NCI-H2227 treated with DMSO at 0.1 percent for 48 hours (cell line): ENCODE results near the gene AACS.
"Not testable (repeated sequence)": the region's sequence is repeated elsewhere in the genome, so short reads cannot be mapped to it uniquely, and the experiment has no call there.

ENCODE experiments used
- DNase-seq: peaks from one replicate; lab custom pipeline; 2025; lab: John Stamatoyannopoulos, UW

The AACS gene

GRCh38 chr12:125124320-125124966 lies 59.2 kb downstream of the AACS start:
- no peak for DNase-seq

- no peak for DNase-seq
Measured at GRCh38 chr12:125125271-125125670, 60.0 kb downstream of the AACS start.

- DNase-seq, result no peak
Measured at GRCh38 chr12:125128439-125129178, 63.4 kb downstream of the AACS start.

GRCh38 chr12:125129179-125129571 lies 63.9 kb downstream of the AACS start:
- no peak for DNase-seq

- no peak for DNase-seq
Measured at GRCh38 chr12:125129591-125130255, 64.5 kb downstream of the AACS start.

GRCh38 chr12:125131958-125132357 lies 66.7 kb downstream of the AACS start:
- no peak for DNase-seq

- no peak for DNase-seq
Measured at GRCh38 chr12:125132698-125133400, 67.6 kb downstream of the AACS start.

- DNase-seq, result no peak
Measured at GRCh38 chr12:125133616-125134015, 68.4 kb downstream of the AACS start.

- DNase-seq, result no peak
Measured at GRCh38 chr12:125134576-125134975, 69.3 kb downstream of the AACS start.

- DNase-seq, result no peak
Measured at GRCh38 chr12:125135906-125136305, 70.7 kb downstream of the AACS start.

- DNase-seq, result no peak
Measured at GRCh38 chr12:125136702-125137101, 71.5 kb downstream of the AACS start.

GRCh38 chr12:125137766-125138344 lies 72.6 kb downstream of the AACS start:
- no peak for DNase-seq

GRCh38 chr12:125140279-125141209 lies 75.3 kb downstream of the AACS start:
- no peak for DNase-seq

GRCh38 chr12:125141210-125141573 lies 76.0 kb downstream of the AACS start:
- not testable (repeated sequence) for DNase-seq

- no peak for DNase-seq
Measured at GRCh38 chr12:125142601-125143000, 77.4 kb downstream of the AACS start.

- DNase-seq, result no peak
Measured at GRCh38 chr12:125143491-125143890, 78.3 kb downstream of the AACS start.

- DNase-seq, result no peak
Measured at GRCh38 chr12:125145196-125145595, 80.0 kb downstream of the AACS start.

GRCh38 chr12:125148316-125148715 lies 83.1 kb downstream of the AACS start:
- DNase-seq, result no peak

GRCh38 chr12:125149160-125150108 lies 84.2 kb downstream of the AACS start:
- DNase-seq, result no peak

- no peak for DNase-seq
Measured at GRCh38 chr12:125151284-125151683, 86.0 kb downstream of the AACS start.
